GM21529 (cell line): ENCODE measurements around the gene TBXA2R.
A peak's percentile ranks its signal among the peaks of the same experiment; 100 is the strongest.
"Not testable (repeated sequence)": the region's sequence is repeated elsewhere in the genome, so short reads cannot be mapped to it uniquely, and the experiment has no call there.

Source experiments
- ATAC-seq: cut with Tn5 transposase; IDR thresholded peaks from one replicate; pipeline ENCODE4 v1.9.1; 2021; ENCODE audit not compliant: unreplicated experiment

Gene TBXA2R

GRCh38 chr19:3641515-3642269, 35.0 kb upstream of the TBXA2R start:
- no peak for ATAC-seq

GRCh38 chr19:3639479-3639878, 32.8 kb upstream of the TBXA2R start:
- no peak for ATAC-seq

GRCh38 chr19:3638208-3639193, 31.8 kb upstream of the TBXA2R start:
- no peak for ATAC-seq

- no peak for ATAC-seq
These were observed 30.9 kb upstream of the TBXA2R start for GRCh38 chr19:3637621-3638020.

GRCh38 chr19:3636962-3637361, 30.3 kb upstream of the TBXA2R start:
- no peak for ATAC-seq

DNA sequence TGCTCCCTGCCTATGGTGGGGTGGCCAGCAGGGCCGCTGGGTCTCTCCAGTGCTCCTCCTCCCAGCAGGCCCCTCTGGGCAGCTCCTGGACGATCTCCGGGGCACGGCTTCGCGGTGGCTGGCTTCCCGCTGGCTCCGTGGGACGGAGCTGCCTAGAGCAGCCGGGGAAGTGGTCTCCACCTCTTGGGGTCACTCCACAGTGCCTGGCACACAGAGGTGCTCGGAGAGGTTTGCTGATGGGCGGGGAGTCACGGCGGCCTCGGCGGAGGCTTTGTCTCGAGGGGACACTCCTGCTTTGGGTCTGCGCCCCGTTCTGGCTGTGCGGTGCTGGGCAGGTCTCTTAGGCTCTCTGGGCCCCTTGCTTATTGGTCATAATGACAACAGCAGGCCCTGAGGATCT, 29.8 kb upstream of the TBXA2R start:
- no peak for ATAC-seq

- no peak for ATAC-seq
These were observed 27.9 kb upstream of the TBXA2R start for GRCh38 chr19:3634496-3635045.

- no peak for ATAC-seq
These were observed 26.9 kb upstream of the TBXA2R start for GRCh38 chr19:3633559-3633988.

DNA sequence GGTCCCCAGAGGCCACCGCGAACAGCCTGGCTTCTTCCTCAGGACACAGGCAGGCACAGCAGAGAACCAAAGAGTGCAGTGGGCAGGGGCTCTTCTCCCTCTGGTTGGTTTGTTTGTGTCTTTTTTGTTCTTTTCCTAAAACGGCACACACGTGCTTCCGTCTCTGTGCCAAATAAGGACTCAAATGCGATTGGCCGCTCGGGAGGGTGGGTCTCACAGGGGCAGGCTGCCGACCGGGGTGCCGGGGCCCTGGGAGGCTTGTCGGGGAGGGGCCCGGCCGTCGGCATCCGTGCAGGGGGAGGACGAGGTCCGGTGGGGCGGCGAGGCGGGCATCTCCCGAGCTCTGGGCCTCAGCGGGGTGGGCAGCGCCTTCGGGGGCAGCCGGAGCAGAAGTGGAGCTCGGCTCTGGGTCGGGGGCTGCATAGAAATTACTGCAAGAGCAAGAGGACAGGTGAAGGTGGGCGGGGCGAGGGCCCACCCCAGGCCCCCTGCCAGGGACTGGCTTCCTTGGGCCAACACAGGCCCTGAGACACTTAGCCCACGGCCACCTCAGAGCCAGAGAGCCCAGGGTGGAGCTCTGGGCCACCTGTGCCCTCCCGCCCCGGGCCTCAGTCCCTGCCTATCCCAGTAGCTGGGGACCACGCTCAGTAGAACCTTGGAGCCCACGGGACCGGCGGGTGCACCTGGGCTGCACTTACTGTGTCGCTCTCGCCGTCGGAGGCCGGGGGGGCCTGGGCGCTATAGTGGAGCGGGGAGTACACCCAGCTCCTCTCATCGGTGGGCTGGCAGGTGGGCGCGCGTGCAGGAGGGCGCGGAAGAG, 26.3 kb upstream of the TBXA2R start:
- ATAC-seq, result no peak

DNA sequence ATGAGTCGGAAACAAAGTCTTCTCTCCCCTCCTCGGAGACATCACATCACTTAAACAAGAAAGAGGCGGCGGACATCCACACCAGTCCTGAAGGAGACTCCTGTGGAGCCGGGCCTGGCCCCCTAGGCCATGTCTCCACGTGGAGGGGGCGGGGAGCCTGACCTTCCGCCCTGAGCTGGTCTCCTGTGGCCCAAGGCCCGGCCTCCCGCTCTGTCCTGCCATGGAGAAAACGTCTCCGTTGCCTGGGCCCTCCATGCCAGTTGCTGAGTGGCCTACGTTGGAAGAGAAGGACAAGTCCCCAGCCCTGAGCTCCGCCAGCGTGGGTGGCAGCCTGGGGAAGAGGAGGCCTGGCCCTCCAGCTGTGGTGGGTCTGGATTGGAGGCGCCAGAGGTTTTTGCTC, 25.4 kb upstream of the TBXA2R start:
- no peak for ATAC-seq

DNA sequence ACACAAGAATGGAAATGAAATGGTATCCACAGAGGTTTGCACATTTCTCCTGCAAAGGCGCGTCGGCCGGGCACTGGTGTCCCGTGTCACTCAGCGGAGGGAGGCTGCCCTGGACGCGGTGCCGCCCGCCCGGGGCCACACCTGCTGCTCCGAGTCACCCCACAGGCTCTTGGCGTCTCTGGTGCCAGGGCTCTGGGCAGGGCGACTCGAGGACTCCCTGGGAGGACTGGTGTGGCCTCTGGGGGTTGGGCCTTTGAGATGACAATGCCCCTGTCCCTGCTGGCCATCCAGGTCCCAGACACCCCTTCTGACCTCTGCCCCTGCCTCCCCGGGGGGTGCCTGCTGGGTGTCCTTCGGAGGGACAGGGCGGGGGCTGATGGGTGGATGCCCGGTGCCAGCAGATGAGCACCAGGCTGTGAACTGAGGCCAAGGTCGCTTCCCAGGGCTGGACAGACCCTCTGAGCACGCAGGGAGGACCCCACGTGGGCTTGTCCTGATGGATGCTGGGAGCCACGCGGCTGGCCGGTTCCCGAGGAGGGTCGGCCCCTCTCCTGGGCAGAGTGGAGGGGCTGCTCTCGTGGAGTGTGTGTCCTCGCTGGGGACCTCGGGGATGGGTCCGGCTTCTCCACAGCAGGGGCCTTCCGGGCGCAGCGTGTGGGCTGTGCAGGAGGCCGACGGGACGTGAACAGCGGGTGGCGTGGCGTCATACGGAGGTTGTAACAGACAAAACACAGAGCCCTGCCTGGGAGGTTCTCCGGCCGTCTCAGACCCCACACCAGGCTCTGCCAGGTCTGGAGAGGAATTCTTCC, 24.6 kb upstream of the TBXA2R start:
- ATAC-seq, result no peak

GRCh38 chr19:3628766-3629165, 22.1 kb upstream of the TBXA2R start:
- not testable (repeated sequence) for ATAC-seq

GRCh38 chr19:3627351-3627723, 20.7 kb upstream of the TBXA2R start:
- no peak for ATAC-seq

DNA sequence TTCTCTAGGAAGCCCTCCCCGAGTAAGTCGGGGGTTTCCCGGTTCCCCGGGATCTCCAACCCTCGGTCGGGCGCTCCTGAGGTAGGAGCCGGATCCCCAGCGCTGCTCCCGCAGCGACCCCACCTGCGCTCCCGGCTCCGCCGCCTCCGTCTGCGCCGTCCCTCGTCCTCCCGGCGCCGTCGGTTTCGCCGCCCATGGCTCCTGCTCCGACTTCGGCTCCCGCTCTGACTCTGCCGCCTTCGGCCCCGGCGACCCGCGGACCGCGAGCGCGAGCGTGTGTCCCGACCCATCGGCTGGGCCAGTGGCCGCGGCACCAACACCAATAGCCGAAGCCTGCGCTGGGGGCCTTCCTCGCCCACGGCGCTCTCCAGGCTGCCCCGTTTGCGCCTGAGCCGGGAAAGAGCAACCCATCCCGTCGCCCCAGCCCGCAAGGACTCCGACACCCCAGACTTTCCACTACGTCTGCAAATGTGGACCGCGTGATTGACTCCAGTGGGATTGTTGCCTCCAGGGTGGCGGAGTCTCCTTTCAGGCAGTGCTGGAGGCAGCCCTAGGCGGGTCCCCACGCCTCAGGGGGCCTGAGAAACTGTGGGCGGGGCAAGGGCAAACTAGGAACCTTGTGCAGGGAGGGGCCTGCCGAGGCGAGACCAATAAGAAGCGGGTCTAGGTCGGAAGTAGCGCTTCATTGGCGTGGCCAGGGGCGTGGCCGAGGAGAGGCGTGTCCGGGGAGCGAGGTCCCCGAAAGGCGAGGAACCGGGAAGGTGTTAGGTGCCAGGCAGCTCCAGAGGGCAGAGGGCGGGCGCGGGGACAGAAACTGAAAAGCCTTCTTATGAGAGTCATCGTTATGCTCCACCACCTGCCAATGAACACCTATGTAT, 20.0 kb upstream of the TBXA2R start, which contains the start of gene CACTIN:
Gene CACTIN (minus strand): TSS at position 318 of the 878 bp plus-strand sequence. CDS start 28 bp downstream, at position 290.
- peak; percentile 85 for ATAC-seq

GRCh38 chr19:3625996-3626472, 19.4 kb upstream of the TBXA2R start:
- ATAC-seq, result no peak

DNA sequence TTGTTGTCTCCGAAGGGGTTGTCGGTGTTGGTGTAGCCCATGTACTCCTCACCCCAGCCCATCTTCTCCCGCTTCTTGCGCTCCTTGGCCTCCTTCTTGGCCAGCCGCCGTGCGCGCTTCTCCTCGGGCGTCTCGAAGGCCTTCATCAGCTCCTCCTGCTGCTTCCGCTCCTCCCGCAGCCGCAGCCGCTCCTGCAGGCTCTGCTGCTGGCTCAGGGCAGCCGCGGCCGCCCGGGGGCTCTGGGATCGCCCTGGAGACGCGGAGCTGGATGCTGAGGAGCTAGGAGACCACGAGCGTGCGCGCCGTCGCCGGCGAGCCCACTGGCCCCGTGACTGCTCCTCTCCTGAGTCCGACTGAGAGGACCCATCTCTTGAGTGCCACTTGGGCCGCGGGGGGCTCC, 17.0 kb upstream of the TBXA2R start:
- ATAC-seq, result no peak

- ATAC-seq, result no peak
These were observed 15.5 kb upstream of the TBXA2R start for GRCh38 chr19:3622224-3622623.

GRCh38 chr19:3621689-3622088, 15.0 kb upstream of the TBXA2R start:
- ATAC-seq, result no peak
